NB4 (cell line): ENCODE data around the gene FURIN.
"Not testable (repeated sequence)": the region's sequence is repeated elsewhere in the genome, so short reads cannot be mapped to it uniquely, and the experiment has no call there.

Experiments used
- CTCF ChIP-seq: IDR thresholded peaks from one replicate; pipeline ENCODE4 v1.5.1; 2012; ENCODE audit warnings: low read depth, low read length
- MAX ChIP-seq: IDR thresholded peaks from 2 replicates; pipeline ENCODE4 v1.6.1; 2011; ENCODE audit warnings: low read depth, low read length
- POLR2A ChIP-seq: IDR thresholded peaks from 2 replicates; pipeline ENCODE4 v1.6.1; 2011; ENCODE audit warnings: mild to moderate bottlenecking; ENCODE audit not compliant: insufficient read length; ENCODE audit errors: extremely low read depth

- TF ChIP-seq CTCF, POLR2A, MAX: not testable (repeated sequence)
These were observed 41.1 kb downstream of the FURIN start for GRCh38 chr15:90909449-90909848.
